ENCODE data around the gene DAAM2. TPM values are rescaled to one million over a fixed set of nuclear protein-coding genes. Genes with fewer than 3 reads are reported as not detected.

DAAM2 gene
- total RNA-seq, 1 experiment from 2014 or later: not detected

DNA sequence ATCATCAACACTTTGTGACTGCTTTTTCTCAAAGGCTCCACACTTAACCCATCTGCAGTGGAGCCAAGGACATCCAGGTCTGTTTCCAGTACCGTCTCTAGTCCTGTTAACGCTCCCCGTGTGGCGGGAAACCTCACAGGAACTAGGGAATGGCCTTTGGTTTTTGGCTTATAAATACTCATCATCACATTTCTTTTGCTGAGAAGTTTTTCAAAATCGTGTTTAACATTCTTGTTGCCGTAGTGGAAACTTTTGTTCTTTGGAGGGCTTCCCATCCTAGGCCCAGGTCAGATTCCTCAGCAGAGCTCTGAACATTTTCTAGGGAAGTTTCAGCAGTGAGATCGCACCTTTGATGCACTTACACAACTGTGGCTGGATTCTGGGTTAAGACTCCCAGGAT, 24.6 kb downstream of the DAAM2 start:
- H3K9me3 ChIP-seq: no peaks in the 10 kb centered on the region
- no peaks in the 10 kb centered on the region for H3K36me3 ChIP-seq (ENCODE audit: control insufficient read depth, insufficient read depth, low read length)
- no TSS peak for BruUV-seq (replicated peaks)
- H3K27me3 ChIP-seq (replicated peaks; ENCODE audit: control insufficient read depth, insufficient read depth, low read length): no peaks in the 10 kb centered on the region
- H3K4me1 ChIP-seq: no peaks in the 10 kb centered on the region
- TF ChIP-seq, protein P1, sequence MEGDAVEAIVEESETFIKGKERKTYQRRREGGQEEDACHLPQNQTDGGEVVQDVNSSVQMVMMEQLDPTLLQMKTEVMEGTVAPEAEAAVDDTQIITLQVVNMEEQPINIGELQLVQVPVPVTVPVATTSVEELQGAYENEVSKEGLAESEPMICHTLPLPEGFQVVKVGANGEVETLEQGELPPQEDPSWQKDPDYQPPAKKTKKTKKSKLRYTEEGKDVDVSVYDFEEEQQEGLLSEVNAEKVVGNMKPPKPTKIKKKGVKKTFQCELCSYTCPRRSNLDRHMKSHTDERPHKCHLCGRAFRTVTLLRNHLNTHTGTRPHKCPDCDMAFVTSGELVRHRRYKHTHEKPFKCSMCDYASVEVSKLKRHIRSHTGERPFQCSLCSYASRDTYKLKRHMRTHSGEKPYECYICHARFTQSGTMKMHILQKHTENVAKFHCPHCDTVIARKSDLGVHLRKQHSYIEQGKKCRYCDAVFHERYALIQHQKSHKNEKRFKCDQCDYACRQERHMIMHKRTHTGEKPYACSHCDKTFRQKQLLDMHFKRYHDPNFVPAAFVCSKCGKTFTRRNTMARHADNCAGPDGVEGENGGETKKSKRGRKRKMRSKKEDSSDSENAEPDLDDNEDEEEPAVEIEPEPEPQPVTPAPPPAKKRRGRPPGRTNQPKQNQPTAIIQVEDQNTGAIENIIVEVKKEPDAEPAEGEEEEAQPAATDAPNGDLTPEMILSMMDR (IDR thresholded peaks at IDR 0.05; ENCODE audit: insufficient read depth in 1 of 2, low read depth in 1 of 2, low read length in 1 of 2, severe bottlenecking in 1 of 2, unreplicated experiment in 1 of 2): no peak
- H3K4me3 ChIP-seq (ENCODE audit: low read depth, low read length): no peak overlapping the region
- intact Hi-C loops (cut with micrococcal nuclease; ENCODE audit: unreplicated experiment): no loop called here
- Mint-ChIP-seq H3K27me3 (ENCODE audit: insufficient read depth, unreplicated experiment) (peaks cover 17% of the 10 kb centered on the region), H3K27ac (ENCODE audit: unreplicated experiment) (no peak overlapping the region), H3K36me3 (ENCODE audit: insufficient read depth, unreplicated experiment) (no peaks in the 10 kb centered on the region), H3K4me3 (ENCODE audit: unreplicated experiment) (no peak overlapping the region), H3K9me3 (ENCODE audit: unreplicated experiment) (no peaks in the 10 kb centered on the region), H3K4me1 (ENCODE audit: low read depth, unreplicated experiment) (no peaks in the 10 kb centered on the region)
- ChIA-PET POLR2A (no interaction called here), CTCF (no interaction called here)
- DNase-seq: no peak

DNA sequence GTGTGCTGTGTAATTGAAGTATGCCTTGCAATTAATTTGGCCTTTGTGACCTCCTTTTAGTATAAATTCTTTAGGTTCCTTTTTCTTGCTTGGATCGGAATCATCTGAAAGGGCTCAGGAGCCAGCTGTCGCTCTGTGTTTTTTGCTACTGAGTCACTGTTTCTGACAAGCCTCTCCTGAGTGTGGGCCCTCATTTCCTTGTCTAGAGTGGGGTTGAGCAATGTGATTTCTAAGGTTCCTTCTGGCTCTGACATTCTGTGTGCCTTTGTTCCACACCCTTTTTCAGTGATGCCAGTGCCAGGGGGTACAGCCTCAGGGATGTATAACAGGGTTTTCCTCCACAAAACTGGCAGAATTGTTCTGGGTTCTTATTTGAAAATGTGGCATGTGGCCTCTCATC, 26.5 kb downstream of the DAAM2 start:
- BruUV-seq (replicated peaks): no TSS peak
- no peak overlapping the region for H3K4me3 Mint-ChIP-seq (ENCODE audit: unreplicated experiment)
- H3K4me3 ChIP-seq (ENCODE audit: low read depth, low read length): no peak overlapping the region
- H3K4me1 Mint-ChIP-seq (ENCODE audit: low read depth, unreplicated experiment): no peaks in the 10 kb centered on the region
- no peaks in the 10 kb centered on the region for H3K9me3 Mint-ChIP-seq (ENCODE audit: unreplicated experiment)
- H3K27ac Mint-ChIP-seq (ENCODE audit: unreplicated experiment): no peak overlapping the region
- no peaks in the 10 kb centered on the region for H3K9me3 ChIP-seq
- TF ChIP-seq, protein P1 (IDR thresholded peaks at IDR 0.05; ENCODE audit: insufficient read depth in 1 of 2, low read depth in 1 of 2, low read length in 1 of 2, severe bottlenecking in 1 of 2, unreplicated experiment in 1 of 2): no peak
- no peaks in the 10 kb centered on the region for H3K36me3 Mint-ChIP-seq (ENCODE audit: insufficient read depth, unreplicated experiment)
- ChIA-PET CTCF (no interaction called here), POLR2A (no interaction called here)
- H3K4me1 ChIP-seq: no peaks in the 10 kb centered on the region
- intact Hi-C loops (cut with micrococcal nuclease; ENCODE audit: unreplicated experiment): no loop called here
- no peak for DNase-seq
- H3K36me3 ChIP-seq (ENCODE audit: control insufficient read depth, insufficient read depth, low read length): no peaks in the 10 kb centered on the region
- peaks cover 2% of the 10 kb centered on the region; the same call in 1 of the 2 replicates for H3K27me3 ChIP-seq (replicated peaks; ENCODE audit: control insufficient read depth, insufficient read depth, low read length)
- H3K27me3 Mint-ChIP-seq (ENCODE audit: insufficient read depth, unreplicated experiment): peaks cover 12% of the 10 kb centered on the region

DNA sequence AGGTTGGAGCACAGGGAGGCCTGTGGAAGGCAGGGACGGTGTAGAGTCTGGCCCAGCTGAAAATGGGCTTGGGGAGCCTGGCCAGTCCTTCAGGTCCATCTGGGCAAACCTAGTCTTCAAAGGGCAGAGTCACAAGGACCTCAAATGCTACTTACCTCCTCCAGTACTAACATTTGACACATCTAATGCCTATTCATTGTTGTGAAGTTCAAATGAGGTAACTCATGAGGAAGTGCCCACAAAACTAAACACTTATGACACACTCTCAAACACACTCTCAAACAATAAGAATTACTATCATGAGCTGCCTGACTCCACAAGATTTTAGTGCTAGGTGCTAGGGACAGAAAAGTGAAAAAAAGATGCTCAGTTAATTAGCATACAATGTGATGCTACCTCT, 27.1 kb downstream of the DAAM2 start:
- DNase-seq: no peak
- ChIA-PET CTCF (no interaction called here), POLR2A (no interaction called here)
- Mint-ChIP-seq H3K27me3 (ENCODE audit: insufficient read depth, unreplicated experiment) (peaks cover 6% of the 10 kb centered on the region), H3K36me3 (ENCODE audit: insufficient read depth, unreplicated experiment) (no peaks in the 10 kb centered on the region), H3K4me3 (ENCODE audit: unreplicated experiment) (no peak overlapping the region), H3K27ac (ENCODE audit: unreplicated experiment) (no peak overlapping the region), H3K4me1 (ENCODE audit: low read depth, unreplicated experiment) (no peaks in the 10 kb centered on the region), H3K9me3 (ENCODE audit: unreplicated experiment) (no peaks in the 10 kb centered on the region)
- TF ChIP-seq, protein P1 (IDR thresholded peaks at IDR 0.05; ENCODE audit: insufficient read depth in 1 of 2, low read depth in 1 of 2, low read length in 1 of 2, severe bottlenecking in 1 of 2, unreplicated experiment in 1 of 2): no peak
- no peaks in the 10 kb centered on the region for H3K36me3 ChIP-seq (ENCODE audit: control insufficient read depth, insufficient read depth, low read length)
- no TSS peak for BruUV-seq (replicated peaks)
- no peaks in the 10 kb centered on the region for H3K9me3 ChIP-seq
- no peak overlapping the region for H3K4me3 ChIP-seq (ENCODE audit: low read depth, low read length)
- peaks cover 2% of the 10 kb centered on the region; the same call in 1 of the 2 replicates for H3K27me3 ChIP-seq (replicated peaks; ENCODE audit: control insufficient read depth, insufficient read depth, low read length)
- H3K4me1 ChIP-seq: no peaks in the 10 kb centered on the region
- intact Hi-C loops (cut with micrococcal nuclease; ENCODE audit: unreplicated experiment): no loop called here

Data from Caco-2 (cell line).